Neural cell (in vitro differentiated cells): ENCODE measurements around the gene CNOT4.

Experiments used
- MXI1 ChIP-seq: fragments of 450-650 bp; conservative IDR thresholded peaks from 2 replicates; pipeline ENCODE4 v1.6.1; 2014; ENCODE audit warnings: antibody characterized with exemption, mild to moderate bottlenecking; ENCODE audit not compliant: poor library complexity, severe bottlenecking
- POLR2AphosphoS5 ChIP-seq: IDR thresholded peaks from 2 replicates; pipeline ENCODE4 v1.6.1; 2012

DNA sequence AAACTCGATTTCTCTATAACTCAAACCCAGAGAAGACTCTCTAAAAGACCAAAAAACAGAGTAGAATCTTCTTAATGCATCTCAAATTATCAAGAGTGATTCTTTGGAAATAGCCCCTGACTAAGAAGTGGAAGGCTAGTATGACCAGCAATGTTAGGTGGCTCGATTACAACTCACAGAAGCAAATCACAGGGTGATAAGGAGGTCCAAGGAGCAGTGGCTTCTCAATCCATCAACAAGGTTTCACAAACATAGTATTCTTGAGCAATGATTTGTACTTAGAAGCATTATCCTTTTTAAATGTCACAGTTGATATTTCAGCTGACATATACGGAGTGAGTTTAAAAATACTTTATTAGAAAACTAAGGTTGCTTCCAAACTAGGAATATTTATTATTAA lies 127.7 kb downstream of the CNOT4 start:
- no peak for TF ChIP-seq POLR2AphosphoS5
- TF ChIP-seq MXI1: no peak
